WTC11 (cell line): Measurements from ENCODE around the gene PKP3.

Experiments
- CTCF ChIP-seq: fragments of 200-600 bp; IDR thresholded peaks from 2 replicates; pipeline ENCODE4 v1.8.0; 2022; ENCODE audit warnings: antibody characterized with exemption
- E2F5 ChIP-seq: sonication (generic); formaldehyde crosslinking; IDR thresholded peaks from 2 replicates; pipeline ENCODE4 v1.8.1; 2022; ENCODE audit warnings: mild to moderate bottlenecking, moderate library complexity, missing genetic modification reagents
- HMGXB4 ChIP-seq: sonication (generic); formaldehyde crosslinking; IDR thresholded peaks from 2 replicates; pipeline ENCODE4 v1.8.1; 2023; ENCODE audit warnings: mild to moderate bottlenecking, moderate library complexity, missing genetic modification reagents
- SP1 ChIP-seq: sonication (generic); formaldehyde crosslinking; conservative IDR thresholded peaks from 2 replicates; pipeline ENCODE4 v1.8.1; 2022; ENCODE audit warnings: missing genetic modification reagents
- ZNF263 ChIP-seq: sonication (generic); formaldehyde crosslinking; IDR thresholded peaks from 2 replicates; pipeline ENCODE4 v1.8.1; 2022; ENCODE audit warnings: low read depth, mild to moderate bottlenecking, moderate library complexity, missing genetic modification reagents

GRCh38 chr11:375065-376025, 18.7 kb upstream of the PKP3 start:
- TF ChIP-seq ZNF263 (CRISPR knock-in tag) (no peak), SP1 (CRISPR knock-in tag) (no peak), CTCF (no peak), HMGXB4 (CRISPR knock-in tag) (no peak), E2F5 (no peak)
